ENCODE measurements around the gene PELO. TPM values are rescaled to one million over a fixed set of nuclear protein-coding genes. Genes with fewer than 3 reads are reported as not detected.
A peak's percentile ranks its signal among the peaks of the same experiment; 100 is the strongest.

The PELO gene
- total and polyA plus RNA-seq, 2 experiments from 2014 or later, result 14.5 to 15.3 TPM

DNA sequence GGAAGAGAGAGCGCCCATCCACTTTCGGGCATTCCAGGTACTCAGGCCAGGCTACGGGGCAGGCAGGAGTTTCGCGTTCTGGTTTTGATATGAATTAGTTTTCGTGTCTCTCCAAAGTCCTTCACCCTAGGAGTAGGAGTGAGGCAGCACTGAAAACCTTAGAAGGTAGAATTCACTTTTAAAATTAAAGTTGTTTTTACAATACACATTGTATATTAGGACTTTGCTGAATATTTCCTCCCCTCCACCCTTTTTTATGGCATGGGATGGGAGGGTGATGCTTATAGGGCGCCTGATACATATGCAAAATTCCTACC is 747 bp downstream of the PELO start:
- no peak for DNase-seq (ENCODE audit: low read depth in 1 of 2, low spot score in 1 of 2)
- H3K27me3 ChIP-seq, result no peaks in the 10 kb centered on the region
- no peaks in the 10 kb centered on the region for H3K4me1 ChIP-seq (ENCODE audit: low read depth)
- no peaks in the 10 kb centered on the region for H3K9me3 ChIP-seq (ENCODE audit: low read depth)
- H3K4me3 ChIP-seq, result peak overlapping the region; percentile 43
- TF ChIP-seq, protein P1, sequence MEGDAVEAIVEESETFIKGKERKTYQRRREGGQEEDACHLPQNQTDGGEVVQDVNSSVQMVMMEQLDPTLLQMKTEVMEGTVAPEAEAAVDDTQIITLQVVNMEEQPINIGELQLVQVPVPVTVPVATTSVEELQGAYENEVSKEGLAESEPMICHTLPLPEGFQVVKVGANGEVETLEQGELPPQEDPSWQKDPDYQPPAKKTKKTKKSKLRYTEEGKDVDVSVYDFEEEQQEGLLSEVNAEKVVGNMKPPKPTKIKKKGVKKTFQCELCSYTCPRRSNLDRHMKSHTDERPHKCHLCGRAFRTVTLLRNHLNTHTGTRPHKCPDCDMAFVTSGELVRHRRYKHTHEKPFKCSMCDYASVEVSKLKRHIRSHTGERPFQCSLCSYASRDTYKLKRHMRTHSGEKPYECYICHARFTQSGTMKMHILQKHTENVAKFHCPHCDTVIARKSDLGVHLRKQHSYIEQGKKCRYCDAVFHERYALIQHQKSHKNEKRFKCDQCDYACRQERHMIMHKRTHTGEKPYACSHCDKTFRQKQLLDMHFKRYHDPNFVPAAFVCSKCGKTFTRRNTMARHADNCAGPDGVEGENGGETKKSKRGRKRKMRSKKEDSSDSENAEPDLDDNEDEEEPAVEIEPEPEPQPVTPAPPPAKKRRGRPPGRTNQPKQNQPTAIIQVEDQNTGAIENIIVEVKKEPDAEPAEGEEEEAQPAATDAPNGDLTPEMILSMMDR (IDR thresholded peaks at IDR 0.05; ENCODE audit: low read depth, low read length), result no peak
- no peak overlapping the region for H3K27ac ChIP-seq
- H3K36me3 ChIP-seq, result no peaks in the 10 kb centered on the region

DNA sequence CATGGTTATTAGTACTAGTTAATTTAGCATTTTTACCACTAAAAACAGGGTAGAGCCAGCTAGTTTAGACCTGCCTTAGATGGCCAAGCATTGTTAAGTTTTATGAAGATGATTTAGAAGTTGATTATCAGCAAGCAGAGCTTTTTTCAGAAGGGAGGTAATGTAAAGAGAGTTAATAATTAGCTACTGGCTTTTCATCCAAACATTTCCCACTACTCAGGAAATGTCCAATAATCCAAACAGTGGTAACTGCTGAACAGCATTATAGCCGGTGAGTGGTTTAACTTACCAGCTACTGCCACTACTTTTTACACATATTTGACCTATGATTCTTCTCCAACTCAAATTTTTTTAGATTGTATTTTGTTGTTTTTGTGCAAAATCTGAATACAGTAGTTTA is 1.7 kb downstream of the PELO start:
- Histone ChIP-seq H3K4me1 (ENCODE audit: low read depth) (no peaks in the 10 kb centered on the region), H3K27me3 (no peaks in the 10 kb centered on the region), H3K27ac (no peak overlapping the region), H3K36me3 (no peaks in the 10 kb centered on the region), H3K9me3 (ENCODE audit: low read depth) (no peaks in the 10 kb centered on the region), H3K4me3 (no peak overlapping the region)
- TF ChIP-seq, protein P1 (IDR thresholded peaks at IDR 0.05; ENCODE audit: low read depth, low read length), result no peak
- no peak for DNase-seq (ENCODE audit: low read depth in 1 of 2, low spot score in 1 of 2)

DNA sequence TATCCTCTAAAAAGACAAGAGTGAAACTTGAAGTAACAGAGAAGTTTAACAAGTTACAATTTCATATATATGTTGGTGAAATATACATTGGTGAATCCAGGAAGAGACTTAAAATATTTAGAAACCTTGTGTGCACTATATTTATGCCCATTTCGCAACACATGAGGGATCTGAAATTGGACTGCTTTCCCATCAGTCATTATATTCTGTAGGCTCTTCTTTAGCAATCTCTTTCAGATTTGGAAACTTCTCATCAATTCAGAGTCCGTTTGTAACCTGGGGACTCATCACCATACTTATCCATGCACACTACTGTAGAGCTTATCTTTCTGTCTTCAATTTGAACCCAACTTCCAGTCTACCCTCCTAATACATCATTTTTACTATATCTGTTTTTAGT is 2.1 kb downstream of the PELO start:
- TF ChIP-seq, protein P1 (IDR thresholded peaks at IDR 0.05; ENCODE audit: low read depth, low read length), result no peak
- Histone ChIP-seq H3K27ac (no peak overlapping the region), H3K4me1 (ENCODE audit: low read depth) (no peaks in the 10 kb centered on the region), H3K36me3 (no peaks in the 10 kb centered on the region), H3K9me3 (ENCODE audit: low read depth) (no peaks in the 10 kb centered on the region), H3K4me3 (no peak overlapping the region), H3K27me3 (no peaks in the 10 kb centered on the region)
- DNase-seq (ENCODE audit: low read depth in 1 of 2, low spot score in 1 of 2), result no peak

DNA sequence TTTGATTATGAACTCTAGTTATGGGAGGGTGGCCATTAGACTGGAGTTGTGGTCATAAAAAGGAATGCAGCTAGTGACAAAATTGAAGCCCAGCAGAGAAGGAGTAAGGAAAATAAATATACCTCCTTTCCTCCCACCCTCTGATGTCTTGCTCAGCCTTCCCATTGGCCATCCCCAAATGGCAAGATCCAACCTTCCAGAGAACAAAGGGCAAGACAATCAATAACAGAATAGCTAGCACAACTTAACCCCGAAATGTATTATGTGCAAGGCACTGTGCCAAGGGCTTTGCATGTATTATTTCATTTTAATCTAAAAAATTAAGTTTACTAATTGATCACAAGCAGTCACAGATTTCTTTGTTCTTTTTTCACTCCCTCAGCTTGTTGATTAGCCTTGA is 3.6 kb downstream of the PELO start:
- Histone ChIP-seq H3K27me3 (no peaks in the 10 kb centered on the region), H3K4me1 (ENCODE audit: low read depth) (no peaks in the 10 kb centered on the region), H3K9me3 (ENCODE audit: low read depth) (no peaks in the 10 kb centered on the region), H3K36me3 (no peaks in the 10 kb centered on the region), H3K4me3 (no peak overlapping the region), H3K27ac (no peak overlapping the region)
- TF ChIP-seq, protein P1 (IDR thresholded peaks at IDR 0.05; ENCODE audit: low read depth, low read length), result no peak
- DNase-seq (ENCODE audit: low read depth in 1 of 2, low spot score in 1 of 2), result no peak

DNA sequence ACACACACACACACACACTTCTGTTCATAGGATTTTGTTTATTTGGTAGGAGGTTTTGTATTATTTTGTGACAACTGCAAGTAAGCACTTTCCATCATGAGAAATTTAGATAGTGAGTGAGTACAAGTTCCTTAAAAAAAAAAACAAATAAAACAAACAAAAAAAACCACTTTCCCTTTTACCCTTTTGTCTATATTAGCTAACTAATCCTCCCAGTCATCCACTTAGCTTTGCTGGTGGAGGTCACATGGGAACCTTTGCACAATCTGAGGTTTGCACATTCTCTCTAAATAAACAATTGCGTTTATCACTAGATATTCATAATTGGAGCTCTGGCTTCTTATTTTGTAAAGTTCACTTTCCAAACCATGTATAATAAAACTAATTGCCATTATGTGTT is 6.8 kb downstream of the PELO start:
- no peak overlapping the region for H3K27ac ChIP-seq

More for the DNA sequence above, 6.8 kb downstream of the PELO start:
- H3K4me1 ChIP-seq (ENCODE audit: low read depth), result peaks cover 5% of the 10 kb centered on the region
- H3K4me3 ChIP-seq, result no peak overlapping the region
- H3K9me3 ChIP-seq (ENCODE audit: low read depth), result no peaks in the 10 kb centered on the region
- no peaks in the 10 kb centered on the region for H3K36me3 ChIP-seq
- peak in 1 of 2 donors; percentile 53 for DNase-seq (ENCODE audit: low read depth in 1 of 2, low spot score in 1 of 2)
- TF ChIP-seq, protein P1 (IDR thresholded peaks at IDR 0.05; ENCODE audit: low read depth, low read length), result no peak
- no peaks in the 10 kb centered on the region for H3K27me3 ChIP-seq

All from cardiac muscle cell (in vitro differentiated cells and primary cell).